GM12892 (cell line): ENCODE data around the gene DNAJB8.

ENCODE experiments used
- POLR2A ChIP-seq: IDR thresholded peaks from 2 replicates; pipeline ENCODE4 v1.6.1; 2011; ENCODE audit warnings: low read depth, low read length, control low read depth
- POLR2AphosphoS5 ChIP-seq: IDR thresholded peaks from 2 replicates; pipeline ENCODE4 v1.6.1; 2011; ENCODE audit warnings: low read depth, low read length, control low read depth
- TAF1 ChIP-seq: IDR thresholded peaks from 2 replicates; pipeline ENCODE4 v1.6.1; 2011; ENCODE audit warnings: low read depth, mild to moderate bottlenecking, control low read depth, low read length, borderline replicate concordance

DNA sequence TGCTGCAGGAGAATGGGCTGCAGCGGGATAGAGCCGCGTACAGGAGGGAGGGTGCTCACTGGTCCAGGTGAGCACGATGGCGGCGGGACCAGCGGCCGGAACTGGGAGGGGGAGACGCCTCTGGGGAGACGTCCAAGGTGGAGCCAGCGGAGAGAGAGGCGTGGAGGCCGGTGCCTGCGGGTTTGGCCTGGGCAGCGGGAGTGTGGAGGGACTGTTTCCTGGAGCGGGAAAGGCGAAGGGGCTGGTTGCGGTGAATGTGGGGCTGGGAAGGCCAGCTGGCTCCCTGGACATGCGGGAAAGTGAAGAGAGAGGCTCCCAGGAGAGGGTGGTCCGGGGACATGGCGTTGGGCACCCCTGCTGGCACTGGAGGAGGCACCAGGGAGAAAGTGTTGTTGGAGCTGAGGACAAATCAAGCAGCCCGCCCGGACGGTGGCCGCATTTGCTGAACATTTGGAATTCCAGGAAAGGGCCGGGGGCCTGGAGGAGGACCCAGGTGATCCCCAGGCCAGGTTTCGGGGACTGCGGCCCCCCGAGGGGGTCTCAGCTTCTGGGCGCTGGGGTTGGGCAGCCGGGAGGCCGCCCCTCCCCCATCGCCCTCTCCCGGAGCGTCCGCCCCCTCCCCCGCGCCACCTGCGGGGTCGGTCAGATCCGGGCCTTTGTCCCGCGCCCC, 34.3 kb downstream of the DNAJB8 start:
- TF ChIP-seq TAF1 = no peak
- TF ChIP-seq POLR2A = no peak
- TF ChIP-seq POLR2AphosphoS5 = no peak
